Measurements from ENCODE around the gene ISLR.

Gene ISLR

DNA sequence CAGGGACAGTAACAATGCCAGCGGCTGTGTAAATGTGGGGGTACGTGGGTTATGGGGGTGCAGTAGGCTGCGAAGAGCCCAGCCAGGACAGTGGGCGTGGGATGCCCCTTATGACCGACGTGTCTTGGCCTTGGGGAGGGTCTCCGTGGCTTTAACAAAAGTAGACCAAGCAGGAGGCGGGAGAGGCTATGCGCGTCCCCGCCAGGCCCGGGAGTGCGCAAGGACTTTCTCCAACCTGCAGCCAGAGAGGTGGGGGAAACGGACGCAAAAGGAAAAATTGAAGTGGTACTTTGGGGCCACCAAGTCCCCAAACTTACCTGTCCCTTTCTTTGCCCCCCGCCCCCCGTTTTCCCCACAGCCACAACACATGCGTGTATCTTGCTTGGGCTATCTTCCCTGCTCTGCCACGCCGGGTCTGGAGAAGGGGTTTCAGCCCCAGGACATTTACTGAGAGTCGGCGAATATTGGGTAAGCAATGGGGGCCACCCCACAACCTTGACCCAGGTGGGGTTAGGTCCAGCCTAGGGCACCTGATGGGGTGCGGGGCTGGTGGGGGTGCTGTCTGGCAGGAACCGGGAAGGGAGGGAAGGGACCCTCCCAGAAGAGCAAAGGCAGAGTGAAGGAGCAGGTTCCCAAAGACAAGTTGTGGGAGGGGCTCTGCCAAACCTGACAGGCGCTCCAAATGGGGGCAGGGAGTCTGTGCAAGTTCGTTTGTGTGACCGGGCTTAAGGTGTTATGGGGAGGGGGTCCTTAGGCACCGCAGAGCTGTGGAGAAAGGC is 42.5 kb upstream of the ISLR start:
- FAIRE-seq = no peak
- DNase-seq (ENCODE audit: insufficient read length, low spot score) = no peak
- TF ChIP-seq POLR2A (IDR thresholded peaks at IDR 0.05; ENCODE audit: low read depth, low read length) (no peak), POU2F2 (IDR thresholded peaks at IDR 0.05; ENCODE audit: low read depth, low read length) (no peak), SPI1 (IDR thresholded peaks at IDR 0.05; ENCODE audit: low read depth, low read length) (no peak), POLR2AphosphoS5 (IDR thresholded peaks at IDR 0.05; ENCODE audit: low read depth, low read length) (no peak), TAF1 (IDR thresholded peaks at IDR 0.05; ENCODE audit: low read depth, low read length) (no peak), PAX5 (IDR thresholded peaks at IDR 0.05; ENCODE audit: insufficient read depth, low read length, severe bottlenecking) (no peak)

- DNase-seq (ENCODE audit: insufficient read length, low spot score) (no peak), FAIRE-seq (no peak)
- TF ChIP-seq SPI1 (IDR thresholded peaks at IDR 0.05; ENCODE audit: low read depth, low read length) (no peak), POLR2A (IDR thresholded peaks at IDR 0.05; ENCODE audit: low read depth, low read length) (no peak), POU2F2 (IDR thresholded peaks at IDR 0.05; ENCODE audit: low read depth, low read length) (no peak), PAX5 (IDR thresholded peaks at IDR 0.05; ENCODE audit: insufficient read depth, low read length, severe bottlenecking) (no peak), TAF1 (IDR thresholded peaks at IDR 0.05; ENCODE audit: low read depth, low read length) (no peak), POLR2AphosphoS5 (IDR thresholded peaks at IDR 0.05; ENCODE audit: low read depth, low read length) (no peak)
Measured at GRCh38 chr15:74131628-74132413, 41.7 kb upstream of the ISLR start.

- no peak for DNase-seq (ENCODE audit: insufficient read length, low spot score)
- TF ChIP-seq POLR2A (IDR thresholded peaks at IDR 0.05; ENCODE audit: low read depth, low read length) (no peak), POLR2AphosphoS5 (IDR thresholded peaks at IDR 0.05; ENCODE audit: low read depth, low read length) (no peak), POU2F2 (IDR thresholded peaks at IDR 0.05; ENCODE audit: low read depth, low read length) (no peak), TAF1 (IDR thresholded peaks at IDR 0.05; ENCODE audit: low read depth, low read length) (no peak), PAX5 (IDR thresholded peaks at IDR 0.05; ENCODE audit: insufficient read depth, low read length, severe bottlenecking) (no peak), SPI1 (IDR thresholded peaks at IDR 0.05; ENCODE audit: low read depth, low read length) (no peak)
- FAIRE-seq = peak; percentile 75
Measured at GRCh38 chr15:74132681-74133651, 40.5 kb upstream of the ISLR start.

DNA sequence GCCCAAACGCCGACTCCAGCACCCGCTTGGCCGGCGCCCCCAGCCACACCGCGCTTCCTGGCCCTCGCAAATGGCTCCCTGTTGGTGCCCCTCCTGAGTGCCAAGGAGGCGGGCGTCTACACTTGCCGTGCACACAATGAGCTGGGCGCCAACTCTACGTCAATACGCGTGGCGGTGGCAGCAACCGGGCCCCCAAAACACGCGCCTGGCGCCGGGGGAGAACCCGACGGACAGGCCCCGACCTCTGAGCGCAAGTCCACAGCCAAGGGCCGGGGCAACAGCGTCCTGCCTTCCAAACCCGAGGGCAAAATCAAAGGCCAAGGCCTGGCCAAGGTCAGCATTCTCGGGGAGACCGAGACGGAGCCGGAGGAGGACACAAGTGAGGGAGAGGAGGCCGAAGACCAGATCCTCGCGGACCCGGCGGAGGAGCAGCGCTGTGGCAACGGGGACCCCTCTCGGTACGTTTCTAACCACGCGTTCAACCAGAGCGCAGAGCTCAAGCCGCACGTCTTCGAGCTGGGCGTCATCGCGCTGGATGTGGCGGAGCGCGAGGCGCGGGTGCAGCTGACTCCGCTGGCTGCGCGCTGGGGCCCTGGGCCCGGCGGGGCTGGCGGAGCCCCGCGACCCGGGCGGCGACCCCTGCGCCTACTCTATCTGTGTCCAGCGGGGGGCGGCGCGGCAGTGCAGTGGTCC is 39.7 kb upstream of the ISLR start:
- DNase-seq (ENCODE audit: insufficient read length, low spot score) (no peak), FAIRE-seq (no peak)
- TF ChIP-seq SPI1 (IDR thresholded peaks at IDR 0.05; ENCODE audit: low read depth, low read length) = no peak
- no peak for TF ChIP-seq POLR2AphosphoS5 (IDR thresholded peaks at IDR 0.05; ENCODE audit: low read depth, low read length)
- no peak for TF ChIP-seq POLR2A (IDR thresholded peaks at IDR 0.05; ENCODE audit: low read depth, low read length)
- TF ChIP-seq POU2F2 (IDR thresholded peaks at IDR 0.05; ENCODE audit: low read depth, low read length) = no peak
- TF ChIP-seq TAF1 (IDR thresholded peaks at IDR 0.05; ENCODE audit: low read depth, low read length) = no peak
- TF ChIP-seq PAX5 (IDR thresholded peaks at IDR 0.05; ENCODE audit: insufficient read depth, low read length, severe bottlenecking) = no peak

GRCh38 chr15:74134387-74135027 is 39.0 kb upstream of the ISLR start:
- no peak for TF ChIP-seq POU2F2 (IDR thresholded peaks at IDR 0.05; ENCODE audit: low read depth, low read length)
- TF ChIP-seq POLR2A (IDR thresholded peaks at IDR 0.05; ENCODE audit: low read depth, low read length) = no peak
- no peak for TF ChIP-seq POLR2AphosphoS5 (IDR thresholded peaks at IDR 0.05; ENCODE audit: low read depth, low read length)
- no peak for TF ChIP-seq PAX5 (IDR thresholded peaks at IDR 0.05; ENCODE audit: insufficient read depth, low read length, severe bottlenecking)
- TF ChIP-seq SPI1 (IDR thresholded peaks at IDR 0.05; ENCODE audit: low read depth, low read length) = no peak
- TF ChIP-seq TAF1 (IDR thresholded peaks at IDR 0.05; ENCODE audit: low read depth, low read length) = no peak
- FAIRE-seq = peak; percentile 16
- no peak for DNase-seq (ENCODE audit: insufficient read length, low spot score)

GRCh38 chr15:74135041-74135565 is 38.4 kb upstream of the ISLR start:
- DNase-seq (ENCODE audit: insufficient read length, low spot score) (no peak), FAIRE-seq (no peak)
- TF ChIP-seq TAF1 (IDR thresholded peaks at IDR 0.05; ENCODE audit: low read depth, low read length) (no peak), PAX5 (IDR thresholded peaks at IDR 0.05; ENCODE audit: insufficient read depth, low read length, severe bottlenecking) (no peak), POLR2AphosphoS5 (IDR thresholded peaks at IDR 0.05; ENCODE audit: low read depth, low read length) (no peak), POLR2A (IDR thresholded peaks at IDR 0.05; ENCODE audit: low read depth, low read length) (no peak), SPI1 (IDR thresholded peaks at IDR 0.05; ENCODE audit: low read depth, low read length) (no peak), POU2F2 (IDR thresholded peaks at IDR 0.05; ENCODE audit: low read depth, low read length) (no peak)

GRCh38 chr15:74136540-74136813 is 37.0 kb upstream of the ISLR start:
- TF ChIP-seq PAX5 (IDR thresholded peaks at IDR 0.05; ENCODE audit: insufficient read depth, low read length, severe bottlenecking) (no peak), POLR2A (IDR thresholded peaks at IDR 0.05; ENCODE audit: low read depth, low read length) (no peak), SPI1 (IDR thresholded peaks at IDR 0.05; ENCODE audit: low read depth, low read length) (no peak), POLR2AphosphoS5 (IDR thresholded peaks at IDR 0.05; ENCODE audit: low read depth, low read length) (no peak), TAF1 (IDR thresholded peaks at IDR 0.05; ENCODE audit: low read depth, low read length) (no peak), POU2F2 (IDR thresholded peaks at IDR 0.05; ENCODE audit: low read depth, low read length) (no peak)
- FAIRE-seq = no peak

More at GRCh38 chr15:74136540-74136813, 37.0 kb upstream of the ISLR start:
- DNase-seq (ENCODE audit: insufficient read length, low spot score) = no peak
